B cell (primary cell): ENCODE results near the gene WFDC2. TPM values are rescaled to one million over a fixed set of nuclear protein-coding genes. Genes with fewer than 3 reads are reported as not detected.

Experiments
- ATAC-seq: fragments of 200-7000 bp; cut with Tn5 transposase; one replicate; pipeline ENCODE4 v1.10.0; 2021; ENCODE audit warnings: low read depth, mild to moderate bottlenecking, moderate number of reproducible peaks, moderate library complexity
- CTCF ChIA-PET: fragments of 350-600 bp; sonication (Branson Sonifier 250); formaldehyde crosslinking; loops from one replicate; lab custom pipeline; 2021; ENCODE audit warnings: antibody characterized with exemption, inconsistent platforms; lab: Charles Lee
- POLR2A ChIA-PET: fragments of 350-600 bp; sonication (Branson Sonifier 250); formaldehyde crosslinking; loops from one replicate; lab custom pipeline; 2021; ENCODE audit warnings: antibody characterized with exemption; lab: Charles Lee
- DNase-seq: peaks from one replicate; pipeline ENCODE4 v3.0.0; 2013
- H2AFZ ChIP-seq: 2 replicates; pipeline ENCODE4 v1.6.1; 2012; ENCODE audit warnings: mild to moderate bottlenecking, low read depth, low read length; ENCODE audit not compliant: insufficient read depth, poor library complexity, severe bottlenecking
- H3K27ac ChIP-seq, 2 donors: 1 replicate in 1 of 2; 2 replicates in 1 of 2; pipeline ENCODE4 v1.5.1; 2012 to 2013; ENCODE audit warnings: low read length in 2 of 2, mild to moderate bottlenecking in 2 of 2, moderate library complexity in 1 of 2
- H3K27me3 ChIP-seq, 4 experiments: fragments of 200-600 bp in 1 of 4; sonication (generic) in 1 of 4; replicated peaks in 1 of 4; 1 replicate in 2 of 4; 2 replicates in 2 of 4; pipeline versions ENCODE4 v1.6.1 to v1.7.0; 2013 to 2016; ENCODE audit warnings: low read length in 3 of 4, mild to moderate bottlenecking in 2 of 4, mixed read lengths in 1 of 4, moderate library complexity in 1 of 4; ENCODE audit not compliant: insufficient read depth in 4 of 4, control insufficient read depth in 3 of 4; ENCODE audit errors: control extremely low read depth in 1 of 4
- H3K36me3 ChIP-seq, 2 experiments: replicated peaks in 1 of 2; 1 replicate in 1 of 2; 2 replicates in 1 of 2; pipeline versions ENCODE4 v1.6.1 to v1.7.1; 2013; ENCODE audit warnings: low read length in 1 of 2; ENCODE audit not compliant: insufficient read depth in 2 of 2, control insufficient read depth in 1 of 2; ENCODE audit errors: control extremely low read depth in 1 of 2, extremely low read depth in 1 of 2
- H3K4me1 ChIP-seq, 2 donors: fragments of 200-600 bp in 1 of 2; sonication (generic) in 1 of 2; 1 replicate in 1 of 2; 2 replicates in 1 of 2; pipeline versions ENCODE4 v1.5.1 to v1.6.1; 2013 to 2017; ENCODE audit warnings: low read length in 2 of 2; ENCODE audit not compliant: control insufficient read depth in 2 of 2, insufficient read depth in 2 of 2
- H3K4me2 ChIP-seq: replicated peaks from 2 replicates; pipeline ENCODE3; 2012; ENCODE audit warnings: mild to moderate bottlenecking, low read depth, low read length; ENCODE audit not compliant: poor library complexity, severe bottlenecking
- H3K4me3 ChIP-seq, 5 experiments: fragments of 200-600 bp in 1 of 5; sonication (generic) in 1 of 5; 1 replicate in 3 of 5; 2 replicates in 2 of 5; pipeline versions ENCODE4 v1.5.1 to v1.7.0; 2011 to 2016; ENCODE audit warnings: low read length in 4 of 5, mild to moderate bottlenecking in 4 of 5, low read depth in 2 of 5, control low read depth in 1 of 5, moderate library complexity in 1 of 5; ENCODE audit not compliant: insufficient read depth in 1 of 5; ENCODE audit errors: control extremely low read depth in 1 of 5, extremely low read depth in 1 of 5
- H3K79me2 ChIP-seq: fragments of 200-600 bp; sonication (generic); one replicate; pipeline ENCODE4 v1.6.0; 2016; ENCODE audit warnings: low read length; ENCODE audit not compliant: control insufficient read depth, insufficient read depth
- H3K9ac ChIP-seq: fragments of 200-600 bp; sonication (generic); 2 replicates; pipeline ENCODE4 v1.6.1; 2017; ENCODE audit warnings: mild to moderate bottlenecking, low read length, moderate library complexity
- H3K9me3 ChIP-seq, 3 donors: one replicate each; pipeline versions ENCODE4 v1.6.1 to v1.7.1; 2013; ENCODE audit warnings: low read length in 2 of 3; ENCODE audit not compliant: control insufficient read depth in 2 of 3, insufficient read depth in 1 of 3; ENCODE audit errors: control extremely low read depth in 1 of 3
- H4K20me1 ChIP-seq: 2 replicates; pipeline ENCODE4 v1.6.0; 2012; ENCODE audit warnings: mild to moderate bottlenecking, low read length; ENCODE audit not compliant: insufficient read depth, control insufficient read depth, poor library complexity, severe bottlenecking
- H3K27ac Mint-ChIP-seq: one replicate; pipeline ENCODE4 v1.8.0; 2021; ENCODE audit warnings: mixed read lengths
- H3K27me3 Mint-ChIP-seq: one replicate; pipeline ENCODE4 v1.8.0; 2021; ENCODE audit warnings: mixed read lengths
- H3K4me1 Mint-ChIP-seq: one replicate; pipeline ENCODE4 v1.8.0; 2021; ENCODE audit warnings: mixed read lengths
- H3K4me3 Mint-ChIP-seq: one replicate; pipeline ENCODE4 v1.8.0; 2021; ENCODE audit warnings: mixed read lengths
- H3K9me3 Mint-ChIP-seq: one replicate; pipeline ENCODE4 v1.8.0; 2022; ENCODE audit warnings: mixed read lengths; ENCODE audit not compliant: insufficient read depth
- EZH2 ChIP-seq: IDR thresholded peaks from 2 replicates; pipeline ENCODE4 v1.6.1; 2012; ENCODE audit warnings: borderline replicate concordance, low read depth, mild to moderate bottlenecking, moderate library complexity, low read length; ENCODE audit not compliant: insufficient read depth, poor library complexity, severe bottlenecking
- WGBS: methylation state at CpG from one replicate; pipeline ENCODE4 v1.1.5; 2013; ENCODE audit warnings: missing lambda C conversion rate; ENCODE audit not compliant: insufficient coverage; 5-methylcytosine and 5-hydroxymethylcytosine counted together
- intact Hi-C: fragments of 100-400 bp; cut with micrococcal nuclease; formaldehyde crosslinking; loops from one replicate; pipeline ENCODE4 v1.10.0; 2022
- polyA plus RNA-seq: library from polyadenylated mRNA; depleted of rRNA; stranded (reverse); fragments of >200 nt; gene quantifications from 2 replicates; pipeline ENCODE4 v1.2.3, GENCODE V29; 2012
- total RNA-seq, 2 donors: library from RNA; stranded (reverse); fragments of 120-200 nt in 1 of 2; gene quantifications; 1 replicate in 1 of 2; 2 replicates in 1 of 2; pipeline versions ENCODE4 v1.2.3 to v1.2.4, GENCODE V29; 2013 to 2022
- TF ChIP-seq, protein P1 (sequence below): fragments of 200-600 bp; IDR thresholded peaks from one replicate; pipeline ENCODE4 v1.8.0; 2022; ENCODE audit warnings: antibody characterized with exemption, mild to moderate bottlenecking

The WFDC2 gene
- total and polyA plus RNA-seq, 2 donors (not counting 1 experiment from before 2014, with no cell fraction given), result 0.81 TPM; not detected in 1

DNA sequence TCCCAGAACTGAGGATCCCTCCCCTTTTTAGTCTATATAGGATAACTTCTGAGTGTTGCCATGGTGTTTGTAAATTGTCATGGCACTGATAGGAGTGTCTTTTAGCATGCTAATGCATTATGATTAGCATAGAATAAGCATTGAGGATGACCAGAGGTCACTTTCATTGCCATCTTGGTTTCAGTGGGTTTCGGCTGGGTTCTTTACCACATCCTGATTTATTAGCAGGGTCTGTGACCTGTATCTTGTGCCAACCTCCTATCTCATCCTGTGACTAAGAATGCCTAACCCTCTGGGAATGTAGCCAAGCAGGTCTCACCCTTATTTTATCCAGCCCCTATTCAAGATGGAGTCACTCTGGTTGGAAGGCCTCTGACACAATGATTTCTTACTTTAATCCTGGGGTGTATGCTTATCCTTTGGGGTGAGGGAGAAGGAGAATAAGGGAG is 19.6 kb downstream of the WFDC2 start:
- Mint-ChIP-seq H3K27ac (no peak overlapping the region), H3K9me3 (no peaks in the 10 kb centered on the region), H3K27me3 (peaks cover 48% of the 10 kb centered on the region), H3K4me1 (no peaks in the 10 kb centered on the region), H3K4me3 (no peak overlapping the region)
- no CpG with 5 or more reads among the region's 1 CpG for WGBS
- Histone ChIP-seq H3K9ac (no peak overlapping the region), H3K36me3 (no peaks in the 10 kb centered on the region), H3K79me2 (no peaks in the 10 kb centered on the region), H3K27ac (no peak overlapping the region), H4K20me1 (no peaks in the 10 kb centered on the region), H3K4me3 (no peak overlapping the region), H2AFZ (no peak overlapping the region), H3K4me2 (no peak overlapping the region), H3K4me1 (no peaks in the 10 kb centered on the region), H3K9me3 (no peaks in the 10 kb centered on the region), H3K27me3 (peaks cover 0 to 17% (median 4%) of the 10 kb centered on the region in 4 experiments)
- CTCF ChIA-PET, result interaction anchor here (0.6 kb wide), 1 partner anchor 293 kb away, joined by 3 read pairs; no protein-coding TSS in a partner anchor
- DNase-seq (no peak), ATAC-seq (no peak)
- TF ChIP-seq, protein P1, sequence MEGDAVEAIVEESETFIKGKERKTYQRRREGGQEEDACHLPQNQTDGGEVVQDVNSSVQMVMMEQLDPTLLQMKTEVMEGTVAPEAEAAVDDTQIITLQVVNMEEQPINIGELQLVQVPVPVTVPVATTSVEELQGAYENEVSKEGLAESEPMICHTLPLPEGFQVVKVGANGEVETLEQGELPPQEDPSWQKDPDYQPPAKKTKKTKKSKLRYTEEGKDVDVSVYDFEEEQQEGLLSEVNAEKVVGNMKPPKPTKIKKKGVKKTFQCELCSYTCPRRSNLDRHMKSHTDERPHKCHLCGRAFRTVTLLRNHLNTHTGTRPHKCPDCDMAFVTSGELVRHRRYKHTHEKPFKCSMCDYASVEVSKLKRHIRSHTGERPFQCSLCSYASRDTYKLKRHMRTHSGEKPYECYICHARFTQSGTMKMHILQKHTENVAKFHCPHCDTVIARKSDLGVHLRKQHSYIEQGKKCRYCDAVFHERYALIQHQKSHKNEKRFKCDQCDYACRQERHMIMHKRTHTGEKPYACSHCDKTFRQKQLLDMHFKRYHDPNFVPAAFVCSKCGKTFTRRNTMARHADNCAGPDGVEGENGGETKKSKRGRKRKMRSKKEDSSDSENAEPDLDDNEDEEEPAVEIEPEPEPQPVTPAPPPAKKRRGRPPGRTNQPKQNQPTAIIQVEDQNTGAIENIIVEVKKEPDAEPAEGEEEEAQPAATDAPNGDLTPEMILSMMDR, result no peak
- TF ChIP-seq EZH2, result no peak
- intact Hi-C loops, result no loop called here
- POLR2A ChIA-PET, result no interaction called here

DNA sequence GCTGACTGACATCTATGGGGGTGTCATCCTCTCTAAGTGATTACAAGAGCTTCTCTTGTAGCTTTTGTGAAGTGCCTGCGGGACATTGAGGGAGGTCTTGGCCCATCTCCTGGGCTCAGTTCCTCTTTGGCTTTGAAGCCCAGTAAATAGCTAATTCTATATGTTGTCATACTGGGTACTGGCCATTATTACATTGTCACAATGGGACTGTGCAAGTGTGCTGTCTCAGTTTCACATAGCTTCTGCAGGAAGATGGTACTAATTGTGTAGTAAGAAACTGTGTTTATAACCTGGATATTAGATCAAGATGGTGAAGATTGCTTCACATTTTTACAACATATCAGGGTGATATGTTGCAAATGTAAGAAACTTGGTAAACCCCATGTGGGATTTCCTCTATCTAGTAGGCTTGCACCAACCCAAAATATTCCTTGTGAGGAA is 26.0 kb downstream of the WFDC2 start:
- no peaks in the 10 kb centered on the region for H3K4me1 ChIP-seq
- no peak overlapping the region for H2AFZ ChIP-seq
- H4K20me1 ChIP-seq, result no peaks in the 10 kb centered on the region
- ChIA-PET CTCF (no interaction called here), POLR2A (no interaction called here)
- TF ChIP-seq, protein P1, result no peak
- TF ChIP-seq EZH2, result no peak
- no peak for DNase-seq
- no peak overlapping the region for H3K9ac ChIP-seq
- no peaks in the 10 kb centered on the region for H3K4me1 Mint-ChIP-seq
- H3K79me2 ChIP-seq, result no peaks in the 10 kb centered on the region
- H3K9me3 ChIP-seq, result no peaks in the 10 kb centered on the region
- no peaks in the 10 kb centered on the region for H3K36me3 ChIP-seq
- peaks cover 0 to 9% (median 2%) of the 10 kb centered on the region in 4 experiments for H3K27me3 ChIP-seq
- no peak for ATAC-seq
- no peaks in the 10 kb centered on the region for H3K9me3 Mint-ChIP-seq
- peaks cover 38% of the 10 kb centered on the region for H3K27me3 Mint-ChIP-seq
- WGBS, result 67% methylated on average over 1 of the region's 1 CpG
- H3K4me2 ChIP-seq, result no peak overlapping the region
- H3K27ac Mint-ChIP-seq, result no peak overlapping the region
- no peak overlapping the region for H3K27ac ChIP-seq
- no peak overlapping the region for H3K4me3 Mint-ChIP-seq
- intact Hi-C loops, result no loop called here
- H3K4me3 ChIP-seq, result no peak overlapping the region
